NCI-H345 treated with DMSO at 0.1 percent for 48 hours (cell line): ENCODE measurements around the gene ENHO.

Experiments used
- DNase-seq: peaks from one replicate; lab custom pipeline; 2025; ENCODE audit not compliant: unreplicated experiment; lab: John Stamatoyannopoulos, UW

ENHO gene

DNA sequence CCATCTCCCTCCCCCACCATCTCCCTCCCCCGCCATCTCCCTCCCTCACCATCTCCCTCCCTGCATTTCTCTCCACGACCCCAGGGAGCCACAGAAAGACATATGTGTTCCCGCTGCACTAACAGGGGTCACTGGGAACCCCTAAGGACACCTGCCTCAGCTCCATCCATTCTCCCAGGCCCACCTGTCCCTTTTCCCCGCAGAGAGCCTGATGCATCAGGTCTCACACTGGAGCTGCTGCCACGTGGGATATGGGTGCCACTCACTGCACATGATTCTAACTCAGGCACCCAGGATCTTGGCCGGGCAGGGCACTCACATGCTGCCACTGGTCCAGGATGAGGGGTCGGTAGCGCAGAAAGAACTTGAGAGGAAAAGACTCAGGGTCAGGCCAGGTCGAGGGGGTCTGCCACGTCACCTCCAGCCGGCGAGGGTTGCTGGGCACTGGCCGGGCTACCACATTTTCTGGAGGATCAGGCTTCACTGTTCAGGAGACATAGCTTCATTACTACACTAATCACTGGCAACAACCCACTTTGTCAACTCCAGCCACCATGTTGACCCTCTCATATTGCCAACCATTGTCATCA, 33.2 kb upstream of the ENHO start:
- DNase-seq, result no peak

DNA sequence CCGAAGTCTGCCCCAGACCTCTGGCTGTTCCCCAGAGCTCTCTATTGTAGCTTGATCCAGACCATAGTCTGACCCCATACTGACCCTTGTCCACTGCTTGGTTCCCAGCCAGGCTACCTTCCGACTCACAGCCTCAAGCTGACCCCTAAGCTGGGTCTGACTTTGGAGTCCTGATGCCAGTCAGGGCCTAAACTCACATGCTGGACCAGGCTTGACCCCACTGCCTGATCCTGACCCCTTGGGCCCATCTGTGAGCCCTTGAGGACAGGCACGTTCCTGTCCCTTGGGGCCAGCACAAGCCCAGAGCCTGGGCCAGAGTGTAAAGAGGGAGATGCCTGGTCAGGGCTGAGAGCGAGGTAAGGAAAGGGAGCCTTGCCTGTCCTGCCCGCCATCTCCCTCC, 32.7 kb upstream of the ENHO start:
- no peak for DNase-seq

DNA sequence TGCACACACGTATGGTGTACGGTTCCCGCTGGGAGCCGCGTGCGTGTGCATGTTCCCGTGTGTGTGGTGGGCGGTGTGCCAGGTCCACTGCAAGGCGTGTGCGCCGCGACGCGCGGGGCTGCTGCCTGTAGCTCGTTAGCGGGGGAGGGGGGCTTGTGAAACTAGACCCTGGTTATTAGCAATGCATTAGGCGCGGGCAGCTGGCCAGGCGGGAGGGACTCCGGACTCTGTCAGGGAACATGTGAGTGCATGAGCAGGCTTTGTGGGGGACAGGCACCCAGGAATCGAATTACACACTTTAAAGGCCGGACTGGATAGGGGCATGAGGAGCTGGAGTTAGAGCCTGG, 32.2 kb upstream of the ENHO start:
- DNase-seq, result no peak

DNA sequence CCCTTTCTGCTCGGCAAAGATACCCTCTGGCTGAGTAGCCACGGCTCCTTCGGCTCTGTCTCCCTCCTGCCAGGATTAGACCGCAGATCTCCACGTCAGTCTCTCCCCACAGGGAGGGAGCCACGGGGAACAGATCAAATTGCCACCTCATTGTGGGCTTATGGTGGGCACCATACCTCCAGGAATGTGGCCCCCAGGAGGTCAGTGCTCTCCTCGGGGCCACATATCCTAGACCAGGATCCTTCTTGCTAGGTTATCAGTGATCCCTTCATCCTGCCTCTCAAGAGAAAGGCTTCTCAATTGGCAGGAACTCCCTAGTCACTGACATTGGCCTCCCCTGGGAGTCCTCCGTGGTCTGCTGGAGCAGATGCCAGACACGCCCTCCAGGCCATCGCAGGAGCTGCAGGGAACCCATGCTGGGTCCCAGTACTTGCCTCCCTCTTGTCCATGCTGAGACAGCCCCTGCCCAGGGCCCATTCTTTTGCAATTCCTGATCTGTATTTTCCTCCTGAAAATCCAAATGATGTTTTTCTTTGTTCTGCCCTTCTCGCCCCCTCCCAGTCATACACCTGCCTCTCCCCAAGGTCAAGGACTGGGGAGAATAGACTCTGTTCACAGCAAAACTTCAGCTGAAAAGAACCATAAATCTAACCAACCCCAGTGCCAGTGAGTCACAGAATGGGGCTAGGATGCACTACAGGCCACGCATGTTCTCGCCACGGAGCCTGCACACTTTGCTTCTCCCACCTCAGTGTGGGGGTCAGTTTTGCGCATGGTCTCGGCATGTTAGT, 31.6 kb upstream of the ENHO start:
- peak; percentile 71 for DNase-seq

DNA sequence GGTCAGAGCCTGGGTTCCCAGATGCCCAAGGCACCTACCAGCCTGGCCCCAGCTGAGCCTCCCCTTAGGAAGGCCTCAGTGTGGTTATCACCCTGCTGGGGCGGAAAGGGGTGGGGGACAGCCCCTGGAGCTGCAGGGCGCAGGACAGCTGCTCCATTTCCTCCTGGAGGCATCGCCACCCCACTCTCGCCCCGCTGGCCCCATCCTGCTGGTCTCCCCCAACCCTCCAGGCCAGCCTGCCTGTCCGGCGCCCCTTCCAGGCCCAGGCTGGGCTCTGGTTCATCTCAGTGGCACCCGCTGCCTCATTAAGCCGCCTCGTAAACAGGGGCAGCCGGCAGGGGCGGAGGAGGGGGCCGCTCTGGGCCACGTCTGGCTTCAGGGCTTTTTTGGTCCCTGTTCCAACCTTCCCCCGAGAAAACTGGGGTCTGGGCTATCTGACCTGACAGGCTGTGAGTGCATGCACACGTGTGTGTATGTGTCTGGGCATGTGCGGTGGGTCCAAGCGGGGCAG, 30.8 kb upstream of the ENHO start:
- no peak for DNase-seq

DNA sequence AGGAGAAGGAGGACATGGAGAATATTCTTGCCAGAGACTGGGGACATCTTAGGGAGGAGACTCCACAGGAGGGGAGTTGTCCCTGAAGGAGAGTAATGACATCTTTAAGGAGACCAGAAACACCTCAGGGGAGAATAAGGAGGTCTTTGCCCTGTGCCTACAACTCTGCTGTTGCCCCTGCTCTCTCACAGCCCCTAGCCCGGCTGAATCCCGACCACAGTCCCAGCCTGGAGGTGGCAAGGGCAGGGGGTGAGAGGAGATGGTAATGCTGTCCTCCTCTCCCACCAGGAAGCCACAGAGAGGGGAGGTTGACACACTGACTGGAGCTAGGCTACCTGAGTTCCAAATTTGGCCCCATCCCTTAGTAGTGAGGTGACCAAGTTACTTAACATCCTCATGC, 30.2 kb upstream of the ENHO start:
- no peak for DNase-seq

DNA sequence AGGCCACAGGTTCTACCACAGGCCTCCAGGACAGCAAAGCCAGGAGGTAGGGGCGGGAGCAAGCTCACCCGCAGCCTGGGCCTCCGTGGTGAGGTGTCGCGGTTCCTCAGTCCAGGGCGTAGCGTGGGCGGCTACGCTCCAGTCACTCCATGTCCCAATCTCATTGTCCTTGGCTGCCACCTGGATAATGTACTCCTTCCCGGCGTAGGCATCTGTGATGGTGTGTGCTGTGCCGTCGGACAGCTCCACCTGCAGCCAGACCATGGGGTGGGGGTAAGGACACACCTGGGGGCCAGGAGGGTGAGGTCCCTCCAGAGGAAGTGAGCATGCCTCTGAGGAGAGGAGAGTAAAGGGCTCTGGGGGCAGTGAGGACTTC, 29.8 kb upstream of the ENHO start:
- no peak for DNase-seq

DNA sequence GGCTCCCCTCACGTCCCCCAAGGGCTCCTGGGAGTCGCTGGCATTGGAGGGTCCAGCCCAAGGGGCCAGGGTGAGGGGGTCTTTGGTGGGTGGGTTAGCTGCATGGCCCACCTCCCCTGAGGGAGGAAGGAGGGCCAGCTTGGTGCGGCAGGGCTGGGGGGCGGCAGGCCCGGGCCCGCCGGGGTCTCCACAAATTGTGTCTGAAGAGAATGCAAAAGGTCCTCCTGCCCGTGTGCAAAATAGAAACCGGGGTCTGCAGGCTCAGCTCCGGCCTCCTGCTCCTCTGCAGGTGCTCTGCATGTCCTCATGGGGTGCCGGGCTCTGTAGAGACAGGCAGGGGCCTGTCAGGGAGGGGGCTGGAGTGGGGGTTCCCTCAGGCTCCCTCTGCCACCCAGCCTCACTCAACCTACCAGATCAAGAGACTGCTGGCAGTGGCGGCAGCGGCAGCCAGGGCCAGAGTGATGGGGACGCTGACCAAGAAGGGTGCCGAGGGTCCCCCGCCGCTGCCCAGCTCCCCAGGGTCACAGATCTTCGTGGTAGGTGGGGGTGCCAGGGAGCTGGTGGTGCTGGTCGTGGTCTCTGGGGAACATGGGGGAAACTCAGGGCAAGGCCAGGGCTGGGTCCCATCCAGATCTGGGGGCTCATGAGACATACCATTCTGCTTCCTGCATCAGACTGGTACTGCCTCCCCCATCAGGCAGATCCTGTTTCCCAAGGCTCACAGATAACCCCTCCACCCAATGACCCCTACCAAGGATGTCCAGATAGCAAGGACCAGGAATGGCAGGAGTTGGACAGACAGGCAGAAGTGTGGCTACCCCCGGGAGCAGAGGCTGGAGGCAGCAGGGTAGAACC, 29.2 kb upstream of the ENHO start:
- DNase-seq, result no peak

DNA sequence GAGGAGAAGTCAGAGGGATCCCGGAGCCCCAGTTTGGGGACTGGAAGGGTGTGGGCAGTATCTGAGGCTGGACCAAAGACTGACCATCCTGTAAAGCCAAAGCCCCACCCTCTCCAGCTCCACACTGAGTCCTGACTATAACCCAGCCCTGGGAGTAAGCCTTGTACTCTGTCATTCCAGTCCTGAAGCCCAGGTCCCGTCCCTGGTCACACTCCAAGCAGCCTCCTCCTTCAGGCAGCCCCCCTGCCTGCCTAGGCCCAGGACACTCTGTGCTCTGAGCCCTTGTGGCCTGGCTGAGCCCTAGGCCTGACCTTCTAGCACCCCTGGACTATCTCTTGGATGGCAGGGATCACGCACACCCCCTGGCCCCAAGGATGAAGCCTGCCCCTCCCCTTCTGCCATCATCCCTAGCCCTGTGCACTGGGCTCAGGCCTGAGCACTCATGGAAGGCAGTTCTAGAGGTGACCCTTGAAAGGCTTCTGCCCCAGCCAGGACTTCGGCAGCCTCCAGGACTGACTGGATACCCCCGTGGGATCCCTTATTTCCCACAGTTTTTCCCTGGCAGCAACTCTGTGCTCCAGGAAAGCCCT, 28.0 kb upstream of the ENHO start:
- DNase-seq, result no peak

DNA sequence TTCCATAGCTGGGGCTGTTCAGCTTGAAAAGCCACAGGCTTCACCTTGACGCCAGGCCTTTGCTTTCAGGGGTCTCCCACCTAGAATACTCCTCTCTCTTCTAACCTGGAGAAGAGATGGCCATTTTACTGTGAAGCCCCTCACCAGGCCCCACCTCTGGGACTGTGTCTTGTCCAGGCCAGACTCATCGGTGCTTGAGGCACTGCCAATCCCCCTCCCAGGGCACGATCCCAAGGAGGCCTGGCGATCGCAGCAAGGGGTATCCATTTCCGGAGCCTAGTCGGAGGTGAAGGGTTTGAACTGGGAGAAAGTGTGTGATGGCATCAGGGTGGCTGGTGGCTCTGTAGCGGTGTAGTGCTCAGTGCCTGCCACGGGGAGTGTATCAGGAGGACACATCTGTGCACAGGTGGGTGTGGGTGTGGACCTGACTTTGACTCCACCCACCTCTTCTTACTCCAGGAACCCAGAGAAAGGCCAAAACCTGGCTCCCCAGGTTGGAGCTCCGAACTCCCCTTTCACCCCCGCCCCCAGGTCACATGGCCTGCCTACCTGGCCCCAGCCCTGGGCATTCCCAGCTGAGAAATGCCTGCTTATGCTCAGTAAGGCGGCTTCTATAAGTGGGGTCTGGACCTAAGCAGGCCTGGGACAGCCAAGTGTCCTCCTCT, 27.4 kb upstream of the ENHO start:
- no peak for DNase-seq

DNA sequence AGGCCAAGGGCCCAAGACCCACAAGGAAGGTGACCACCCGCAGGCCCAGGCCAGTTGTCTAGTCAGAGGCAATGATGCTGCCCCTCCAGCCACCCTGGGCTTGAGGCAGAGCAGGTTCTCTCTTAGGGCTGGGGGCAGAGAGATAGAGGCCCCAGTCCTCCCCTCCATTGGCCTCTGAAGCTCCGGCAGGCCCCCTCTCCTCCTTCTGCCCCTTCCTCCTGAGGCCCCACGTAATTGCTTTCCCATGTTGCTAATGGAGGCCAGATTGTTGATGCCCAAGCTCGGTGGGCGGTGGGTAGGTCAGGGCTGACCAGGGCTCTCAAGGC, 26.6 kb upstream of the ENHO start:
- DNase-seq, result no peak

DNA sequence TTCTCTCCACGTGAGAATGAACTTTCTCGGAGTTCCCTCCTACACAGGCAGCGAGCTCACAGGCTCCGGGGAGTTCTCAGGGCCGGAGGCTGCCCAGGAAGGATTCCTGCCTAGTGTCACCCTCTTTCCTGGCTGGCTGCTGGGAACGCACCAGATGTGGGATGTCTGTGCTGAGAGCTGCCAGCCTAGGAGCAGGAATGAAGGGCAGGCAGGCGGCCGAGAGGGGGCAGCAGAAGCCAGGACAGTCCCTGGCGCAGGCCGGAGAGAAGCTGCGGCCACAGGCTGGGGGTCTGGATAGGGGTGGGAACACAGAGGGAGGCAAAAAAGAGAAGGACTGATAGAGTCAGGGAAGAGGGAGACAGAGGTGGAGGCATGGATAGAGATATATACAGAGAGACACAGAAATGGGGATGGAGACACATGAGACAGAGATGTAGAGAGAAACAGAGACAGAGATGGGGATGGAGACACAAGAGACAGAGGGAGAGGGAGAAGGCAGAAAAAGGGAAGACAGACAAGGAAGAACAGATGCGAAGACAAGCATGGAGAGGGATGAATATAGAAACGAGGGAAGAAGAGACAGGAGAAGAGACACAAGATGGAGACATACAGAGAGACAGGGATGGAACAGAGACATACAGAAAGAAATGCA, 25.3 kb upstream of the ENHO start:
- peak; percentile 14 for DNase-seq

DNA sequence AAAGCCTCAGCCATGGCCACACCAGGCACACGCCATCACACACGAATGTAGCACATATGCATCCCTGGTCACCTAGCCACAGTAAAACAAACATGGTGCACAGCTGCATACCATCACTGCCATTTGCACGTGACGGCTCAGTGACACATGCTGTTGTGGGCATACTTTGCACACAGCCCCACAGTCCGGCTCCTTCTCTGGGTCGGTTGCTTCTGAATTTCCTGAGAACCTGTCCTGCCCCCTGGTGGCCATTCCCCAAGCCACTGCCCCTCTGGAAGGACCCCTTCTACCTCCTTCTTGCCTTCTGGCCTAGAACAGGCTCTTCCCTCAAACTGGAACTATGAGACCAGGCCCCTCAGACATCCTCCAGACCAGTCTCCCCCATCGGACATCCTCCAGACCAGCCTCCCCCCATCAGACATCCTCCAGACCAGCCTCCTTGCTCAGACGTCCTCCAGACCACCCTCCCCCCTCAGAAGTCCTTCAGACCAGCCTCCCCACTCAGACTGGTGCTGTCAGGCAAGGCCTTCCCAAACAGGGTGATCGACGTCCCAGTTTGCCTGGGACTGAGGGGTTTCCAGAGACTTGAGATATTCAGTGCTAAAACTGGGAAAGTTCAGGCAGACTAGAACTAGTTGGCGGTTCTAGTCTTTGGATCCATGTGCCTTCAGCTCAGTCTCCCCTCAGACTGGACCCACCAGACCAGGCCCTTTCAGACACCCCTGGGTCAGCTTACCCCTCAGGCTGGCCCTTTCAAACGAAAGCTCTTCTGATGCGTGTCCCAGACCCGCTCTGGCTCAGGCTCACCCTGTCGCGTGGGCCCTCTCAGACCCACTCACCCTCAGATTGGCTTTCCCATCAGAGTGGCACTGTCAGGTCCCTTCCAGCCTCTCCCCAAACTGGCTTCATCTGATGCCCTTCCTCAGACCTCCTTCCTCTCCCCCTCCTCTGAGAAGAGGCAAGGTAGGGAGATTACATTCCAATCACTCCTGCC, 24.3 kb upstream of the ENHO start:
- DNase-seq, result peak; percentile 2

DNA sequence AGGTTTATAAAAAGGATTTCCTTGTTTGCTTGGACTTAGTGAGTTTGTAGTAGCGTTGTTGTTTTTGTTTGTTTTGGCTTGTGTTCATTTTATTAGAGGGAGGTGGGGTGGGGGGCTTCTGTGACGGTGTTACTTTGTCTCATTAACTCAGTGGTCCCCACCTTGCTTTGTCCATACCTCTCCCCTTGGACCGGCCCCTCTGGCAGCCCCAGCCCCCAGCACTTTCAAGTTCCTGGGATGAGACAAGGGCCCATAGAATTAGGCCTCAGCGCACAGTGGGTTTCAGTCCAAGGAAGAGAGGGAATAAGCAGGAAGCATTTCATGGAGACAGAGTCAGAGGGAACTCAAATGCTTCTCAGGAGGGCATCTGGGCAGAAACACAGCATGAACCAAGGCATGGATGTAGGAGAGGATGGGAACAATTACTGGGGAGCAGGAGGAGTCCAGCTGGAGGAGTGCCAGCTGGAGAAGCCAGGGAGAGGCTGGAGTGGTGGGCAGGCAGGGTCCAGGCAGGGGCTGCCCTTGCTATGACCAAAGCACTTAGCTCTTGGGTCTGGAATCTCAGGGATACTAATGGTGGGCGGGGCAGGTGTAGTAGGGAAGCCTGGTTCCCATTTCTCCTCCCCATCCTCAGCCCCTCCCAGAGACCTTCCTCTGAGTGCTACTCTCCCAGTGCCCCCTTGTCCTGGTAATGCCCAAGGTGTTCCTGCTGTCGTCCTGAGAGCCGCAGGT, 23.5 kb upstream of the ENHO start:
- no peak for DNase-seq

DNA sequence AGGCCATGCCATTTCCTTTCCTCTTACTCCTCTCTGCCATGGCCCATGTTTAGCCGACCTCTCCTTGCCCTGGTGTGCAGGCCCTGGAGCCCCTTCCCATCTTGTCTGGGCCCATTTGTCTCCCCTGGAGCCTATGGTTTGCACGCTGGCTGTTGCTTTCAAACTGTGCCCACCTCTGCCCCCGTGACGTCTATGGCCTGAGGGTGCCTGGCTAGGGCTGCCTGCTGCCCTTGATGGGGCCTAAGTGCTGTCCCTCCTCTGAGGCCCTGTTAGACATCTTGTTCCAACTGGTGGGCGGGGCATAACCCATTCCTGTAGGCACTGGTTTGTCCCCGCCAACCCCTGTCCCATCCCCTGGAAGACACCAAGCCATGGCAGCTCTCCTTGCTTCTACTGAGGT, 22.7 kb upstream of the ENHO start:
- no peak for DNase-seq

DNA sequence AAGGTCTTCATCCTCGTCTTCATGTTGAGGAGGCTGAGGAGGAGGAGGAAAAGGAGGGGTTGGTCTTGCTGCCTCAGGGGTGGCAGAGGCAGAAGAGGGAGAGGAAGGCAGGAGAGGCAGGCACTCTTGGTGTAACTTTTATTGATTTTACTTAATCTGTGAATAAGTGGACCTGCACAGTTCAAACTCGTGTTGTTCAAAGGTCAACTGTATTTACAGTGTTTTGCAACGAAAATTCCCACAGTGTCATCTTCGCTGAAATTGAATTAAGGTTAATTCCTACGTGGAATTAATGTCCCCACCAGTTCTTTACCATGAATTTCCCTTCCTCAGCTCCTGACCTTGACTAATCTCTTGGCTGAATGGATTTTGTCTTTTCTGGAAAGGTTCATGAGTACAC, 21.2 kb upstream of the ENHO start:
- no peak for DNase-seq

DNA sequence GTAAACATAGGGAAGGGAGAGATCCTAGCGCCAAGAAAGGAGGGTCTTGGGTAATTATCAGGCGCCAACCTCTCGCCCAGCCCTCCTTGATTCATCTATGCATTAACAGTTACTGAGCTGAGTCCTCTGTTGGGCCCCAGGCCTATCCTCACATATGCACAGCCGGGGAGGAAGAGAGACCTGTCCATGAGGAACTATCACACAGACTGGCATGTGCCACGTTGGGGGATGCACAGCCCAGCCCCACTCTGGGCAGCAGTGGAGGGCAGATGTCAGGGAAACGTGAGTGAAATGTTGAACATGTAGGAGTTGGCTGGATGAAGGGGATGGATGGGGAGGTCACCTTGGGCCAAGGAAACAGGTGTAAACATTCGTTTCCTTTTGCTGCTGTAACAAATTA, 18.8 kb upstream of the ENHO start:
- no peak for DNase-seq

DNA sequence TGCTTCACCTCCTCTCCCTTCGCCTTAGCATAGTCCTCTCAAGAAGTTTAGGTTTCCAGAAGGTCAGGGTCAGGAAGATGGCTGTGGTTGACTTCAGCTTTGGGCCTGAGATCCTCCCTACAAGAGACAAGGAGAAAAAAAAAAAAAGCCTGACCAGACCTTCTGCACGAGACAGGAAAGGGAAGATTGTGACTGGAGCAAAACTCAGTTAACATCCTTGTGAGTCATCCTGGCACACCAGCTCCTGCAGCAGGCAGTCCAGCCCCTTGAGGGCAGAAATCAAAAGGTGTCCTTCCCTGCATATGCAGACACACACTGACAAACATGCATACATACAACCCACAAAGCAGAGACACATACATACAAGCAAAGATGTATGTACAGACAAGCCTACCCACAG, 18.0 kb upstream of the ENHO start:
- DNase-seq, result no peak

DNA sequence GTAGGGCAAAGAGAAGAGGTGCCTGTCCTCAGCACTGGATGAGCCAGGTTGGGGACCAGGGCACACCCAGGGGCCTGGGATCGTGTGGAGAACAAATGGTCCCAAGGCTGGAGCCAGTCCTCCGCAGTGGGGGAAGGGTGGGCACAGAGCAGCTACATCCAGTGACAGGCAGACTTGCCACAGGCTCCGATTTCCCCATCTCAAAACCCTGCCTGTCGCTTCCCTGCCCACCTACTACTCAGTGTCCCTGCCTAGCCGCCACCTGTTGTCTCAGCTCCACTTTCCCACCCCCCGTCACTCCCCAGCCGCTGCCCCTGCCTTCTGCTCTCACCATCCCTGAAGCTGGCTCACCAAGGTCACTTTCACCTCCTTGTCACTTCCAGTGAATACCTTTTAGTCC, 13.9 kb upstream of the ENHO start:
- no peak for DNase-seq
